Ascending aorta (tissue), 2 donors: Measurements from ENCODE around the gene BYSL. TPM values are rescaled to one million over a fixed set of nuclear protein-coding genes. Genes with fewer than 3 reads are reported as not detected.
A peak's percentile ranks its signal among the peaks of the same experiment; 100 is the strongest.

Source experiments
- DNase-seq, 2 donors: peaks; one replicate each; pipeline ENCODE4 v3.0.0-alpha.2; 2019; ENCODE audit warnings: low spot score in 2 of 2
- H3K27ac ChIP-seq, 2 donors: fragments of 200-600 bp; sonication (generic); one replicate each; pipeline ENCODE4 v1.5.1; 2016 to 2017; ENCODE audit warnings: mild to moderate bottlenecking in 1 of 2
- H3K27me3 ChIP-seq: fragments of 200-600 bp; sonication (generic); one replicate; pipeline ENCODE4 v1.5.1; 2017
- H3K36me3 ChIP-seq, 2 donors: fragments of 200-600 bp; sonication (generic); one replicate each; pipeline ENCODE4 v1.5.1; 2016
- H3K4me1 ChIP-seq, 2 donors: fragments of 200-600 bp; sonication (generic); one replicate each; pipeline ENCODE4 v1.5.1; 2016 to 2017; ENCODE audit warnings: mild to moderate bottlenecking in 1 of 2
- H3K4me3 ChIP-seq, 2 donors: fragments of 200-600 bp; sonication (generic); one replicate each; pipeline ENCODE4 v1.5.1; 2016 to 2017; ENCODE audit warnings: mild to moderate bottlenecking in 1 of 2
- H3K9me3 ChIP-seq, 2 donors: fragments of 200-600 bp; sonication (generic); one replicate each; pipeline ENCODE4 v1.5.1; 2016
- intact Hi-C: fragments of 100-400 bp; cut with DNase I; formaldehyde crosslinking; loops from one replicate; pipeline ENCODE4 v1.15.1; 2023
- total RNA-seq: library from RNA; depleted of rRNA; stranded (reverse); fragments of >200 nt; gene quantifications from one replicate; pipeline ENCODE4 v1.1.0, GENCODE V29; 2016
- TF ChIP-seq, protein P1 (sequence below), 3 experiments: fragments of 200-600 bp in 2 of 3; fragments of 450-650 bp in 1 of 3; sonication (generic) in 2 of 3; IDR thresholded peaks; one replicate each; pipeline ENCODE4 v1.5.1; 2016 to 2019; ENCODE audit warnings: antibody characterized with exemption in 3 of 3, mild to moderate bottlenecking in 1 of 3, moderate library complexity in 1 of 3

BYSL gene
- total RNA-seq, 1 donor from 2014 or later: 1.6 TPM

GRCh38 chr6:41892921-41893564, 28.3 kb upstream of the BYSL start:
- no peak overlapping the region for H3K4me3 ChIP-seq
- no peaks in the 10 kb centered on the region for H3K36me3 ChIP-seq
- no peak overlapping the region for H3K27ac ChIP-seq
- no peak for DNase-seq
- TF ChIP-seq, protein P1, sequence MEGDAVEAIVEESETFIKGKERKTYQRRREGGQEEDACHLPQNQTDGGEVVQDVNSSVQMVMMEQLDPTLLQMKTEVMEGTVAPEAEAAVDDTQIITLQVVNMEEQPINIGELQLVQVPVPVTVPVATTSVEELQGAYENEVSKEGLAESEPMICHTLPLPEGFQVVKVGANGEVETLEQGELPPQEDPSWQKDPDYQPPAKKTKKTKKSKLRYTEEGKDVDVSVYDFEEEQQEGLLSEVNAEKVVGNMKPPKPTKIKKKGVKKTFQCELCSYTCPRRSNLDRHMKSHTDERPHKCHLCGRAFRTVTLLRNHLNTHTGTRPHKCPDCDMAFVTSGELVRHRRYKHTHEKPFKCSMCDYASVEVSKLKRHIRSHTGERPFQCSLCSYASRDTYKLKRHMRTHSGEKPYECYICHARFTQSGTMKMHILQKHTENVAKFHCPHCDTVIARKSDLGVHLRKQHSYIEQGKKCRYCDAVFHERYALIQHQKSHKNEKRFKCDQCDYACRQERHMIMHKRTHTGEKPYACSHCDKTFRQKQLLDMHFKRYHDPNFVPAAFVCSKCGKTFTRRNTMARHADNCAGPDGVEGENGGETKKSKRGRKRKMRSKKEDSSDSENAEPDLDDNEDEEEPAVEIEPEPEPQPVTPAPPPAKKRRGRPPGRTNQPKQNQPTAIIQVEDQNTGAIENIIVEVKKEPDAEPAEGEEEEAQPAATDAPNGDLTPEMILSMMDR (IDR thresholded peaks at IDR 0.05): no peak
- H3K4me1 ChIP-seq: peaks cover 0 to 10% of the 10 kb centered on the region in 2 donors
- intact Hi-C loops: no loop called here
- no peaks in the 10 kb centered on the region for H3K9me3 ChIP-seq
- no peaks in the 10 kb centered on the region for H3K27me3 ChIP-seq

DNA sequence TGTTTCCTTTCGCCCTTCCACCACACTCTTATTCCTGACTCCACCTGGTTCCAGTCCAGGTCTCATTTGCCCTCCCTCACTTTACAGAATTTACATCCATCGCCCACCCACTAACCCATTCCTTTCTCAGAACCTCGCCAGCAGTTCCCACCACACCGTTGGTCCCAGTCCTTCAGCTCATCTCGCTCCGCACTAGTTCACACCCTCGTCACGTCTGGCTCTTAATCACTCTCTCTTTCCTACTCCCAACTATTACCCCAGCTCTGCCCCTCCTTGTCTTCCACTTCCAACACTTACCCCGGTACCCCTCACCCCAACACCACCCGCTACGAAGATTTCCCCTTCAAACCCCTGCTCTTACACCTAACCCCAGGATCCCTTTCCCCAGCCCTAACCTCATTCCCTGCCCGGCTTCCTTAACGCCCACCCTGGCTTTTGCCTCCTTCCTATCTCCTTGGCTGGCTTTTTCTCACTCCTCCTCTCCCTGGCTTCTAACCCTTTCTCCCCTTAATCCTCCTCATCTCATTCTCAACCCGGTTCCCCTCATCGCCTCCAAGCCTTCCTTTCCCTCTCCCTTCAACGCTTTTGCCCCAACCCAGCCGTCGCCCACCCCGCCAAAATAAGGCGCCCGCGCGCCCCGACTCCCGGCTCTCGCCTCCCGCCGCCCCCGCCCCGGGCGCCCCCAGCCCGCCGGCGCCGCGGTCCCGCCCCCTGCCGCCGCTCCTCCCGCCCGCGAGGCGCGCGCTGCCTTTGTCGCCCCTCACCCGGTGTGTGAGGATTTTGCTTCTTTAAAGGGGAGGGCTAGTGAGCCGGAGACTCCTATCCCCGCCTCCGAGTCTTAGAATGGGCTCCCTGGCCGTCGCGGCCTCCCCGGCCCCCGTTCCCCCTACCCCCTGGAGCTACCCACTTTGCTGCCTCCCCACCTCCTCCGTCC, 26.7 kb upstream of the BYSL start:
- H3K4me1 ChIP-seq: peaks cover 0 to 10% of the 10 kb centered on the region in 2 donors
- TF ChIP-seq, protein P1 (IDR thresholded peaks at IDR 0.05): no peak
- H3K9me3 ChIP-seq: no peaks in the 10 kb centered on the region
- intact Hi-C loops: loop anchor here (1.0 to 2.0 kb wide), 4 partner anchors 27 to 156 kb away; partner anchors contain the start of genes BYSL, CCND3, MED20 and PRICKLE4
- H3K4me3 ChIP-seq: peak overlapping the region; percentile 69 to 87
- DNase-seq: no peak
- H3K36me3 ChIP-seq: no peaks in the 10 kb centered on the region
- peak overlapping the region; percentile 79 to 86 for H3K27ac ChIP-seq
- no peaks in the 10 kb centered on the region for H3K27me3 ChIP-seq

GRCh38 chr6:41895300-41896233, 25.7 kb upstream of the BYSL start, which contains the start of gene USP49:
Gene USP49, minus strand, starts transcription at chr6:41895375. Its CDS starts 88,392 bp downstream, at chr6:41806983.
- intact Hi-C loops: loop anchor here (1.0 to 2.0 kb wide), 4 partner anchors 26 to 155 kb away; partner anchors contain the start of genes BYSL, CCND3, MED20 and PRICKLE4
- H3K36me3 ChIP-seq: no peaks in the 10 kb centered on the region
- peak; percentile 40 to 94 for DNase-seq
- TF ChIP-seq, protein P1 (IDR thresholded peaks at IDR 0.05): no peak
- peak within 1 kb of the TSS; percentile 69 to 87 for H3K4me3 ChIP-seq
- H3K27me3 ChIP-seq: no peaks in the 10 kb centered on the region
- no peaks in the 10 kb centered on the region for H3K9me3 ChIP-seq
- H3K27ac ChIP-seq: peak within 1 kb of the TSS; percentile 79 to 86
- peaks cover 0 to 10% of the 10 kb centered on the region in 2 donors for H3K4me1 ChIP-seq

DNA sequence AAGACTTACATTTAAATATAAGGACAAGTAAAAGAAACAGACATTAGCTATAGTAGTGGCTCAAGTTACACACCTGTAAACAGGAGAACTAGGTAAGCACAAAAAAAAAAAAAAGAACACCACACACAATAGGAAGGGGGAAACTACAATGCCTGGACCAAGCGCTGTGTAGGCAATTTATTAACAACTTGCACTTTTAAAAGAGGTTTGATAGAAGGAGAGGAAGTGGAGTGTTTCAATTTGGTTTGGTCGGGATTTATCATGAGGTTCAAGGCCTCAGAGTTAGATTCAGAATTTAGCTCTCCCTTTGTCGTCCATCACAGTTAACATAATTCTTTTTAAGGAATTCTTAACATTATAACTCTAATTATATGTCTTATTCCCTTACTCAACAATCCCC, 25.0 kb upstream of the BYSL start:
- intact Hi-C loops: no loop called here
- H3K27ac ChIP-seq: peak overlapping the region in 1 of 2 donors; percentile 86
- no peaks in the 10 kb centered on the region for H3K9me3 ChIP-seq
- no peak for DNase-seq
- TF ChIP-seq, protein P1 (IDR thresholded peaks at IDR 0.05): no peak
- no peaks in the 10 kb centered on the region for H3K36me3 ChIP-seq
- peak overlapping the region in 1 of 2 donors; percentile 87 for H3K4me3 ChIP-seq
- H3K27me3 ChIP-seq: no peaks in the 10 kb centered on the region
- H3K4me1 ChIP-seq: peaks cover 0 to 10% of the 10 kb centered on the region in 2 donors

DNA sequence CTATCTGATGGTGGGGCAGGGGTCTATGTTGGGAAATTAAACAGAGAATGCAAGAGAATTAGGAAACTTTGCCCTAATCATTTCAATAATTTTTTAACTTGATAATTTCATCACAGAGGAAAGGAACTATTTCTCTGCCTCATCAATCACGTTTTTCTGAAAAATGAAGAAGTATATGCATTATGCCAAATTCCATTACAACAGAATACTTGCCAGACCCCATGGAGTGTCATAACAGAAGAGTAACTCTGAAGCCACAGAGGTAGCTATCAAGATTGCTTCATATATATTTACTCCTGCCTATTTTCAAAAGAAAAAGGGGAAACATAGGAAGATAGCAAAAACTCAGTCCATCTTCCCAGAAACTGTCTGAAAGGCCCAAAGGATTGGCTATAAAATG, 20.4 kb upstream of the BYSL start:
- H3K4me1 ChIP-seq: peaks cover 0 to 3% of the 10 kb centered on the region in 2 donors
- H3K4me3 ChIP-seq: no peak overlapping the region
- H3K36me3 ChIP-seq: peaks cover 0 to 25% of the 10 kb centered on the region in 2 donors
- H3K9me3 ChIP-seq: no peaks in the 10 kb centered on the region
- DNase-seq: no peak
- intact Hi-C loops: no loop called here
- H3K27me3 ChIP-seq: no peaks in the 10 kb centered on the region
- TF ChIP-seq, protein P1 (IDR thresholded peaks at IDR 0.05): no peak
- no peak overlapping the region for H3K27ac ChIP-seq
